GM13976 (cell line): ENCODE results near the gene AKAP8L.

ENCODE experiments used
- DNase-seq: peaks from one replicate; pipeline ENCODE4 v3.0.0; 2012; ENCODE audit warnings: low spot score
- CTCF ChIP-seq: IDR thresholded peaks from 2 replicates; pipeline ENCODE4 v1.5.1; 2012; ENCODE audit warnings: borderline replicate concordance, mild to moderate bottlenecking; ENCODE audit not compliant: insufficient read depth; ENCODE audit errors: extremely low read depth, missing control alignments, control extremely low read depth
- in situ Hi-C: fragments of 300-500 bp; cut with MboI; formaldehyde crosslinking; loops from one replicate; pipeline ENCODE4 v1.12.0; 2022; ENCODE audit warnings: low sequenced_read_pairs, mixed read lengths, inconsistent platforms; ENCODE audit not compliant: unreplicated experiment

AKAP8L gene

GRCh38 chr19:15394426-15394825 lies 24.4 kb downstream of the AKAP8L start:
- no peak for DNase-seq
- in situ Hi-C loops: no loop called here
- TF ChIP-seq CTCF: no peak

- TF ChIP-seq CTCF: no peak
- no peak for DNase-seq
- in situ Hi-C loops: no loop called here
These were observed 24.8 kb downstream of the AKAP8L start for GRCh38 chr19:15393963-15394362.

GRCh38 chr19:15390814-15391213 lies 28.0 kb downstream of the AKAP8L start:
- DNase-seq: no peak
- in situ Hi-C loops: no loop called here
- no peak for TF ChIP-seq CTCF

- TF ChIP-seq CTCF: no peak
- no peak for DNase-seq
- in situ Hi-C loops: no loop called here
These were observed 36.9 kb downstream of the AKAP8L start for GRCh38 chr19:15381864-15382263.

- no peak for TF ChIP-seq CTCF
- in situ Hi-C loops: no loop called here
- no peak for DNase-seq
These were observed 37.4 kb downstream of the AKAP8L start for GRCh38 chr19:15381429-15381828.

GRCh38 chr19:15379999-15380647 lies 38.7 kb downstream of the AKAP8L start:
- in situ Hi-C loops: no loop called here
- peak; percentile 72 for DNase-seq
- no peak for TF ChIP-seq CTCF
